ENCODE measurements around the gene PECR. TPM values are rescaled to one million over a fixed set of nuclear protein-coding genes. Genes with fewer than 3 reads are reported as not detected.

Gene PECR
- total RNA-seq, 1 donor from 2014 or later, result 21.2 TPM

DNA sequence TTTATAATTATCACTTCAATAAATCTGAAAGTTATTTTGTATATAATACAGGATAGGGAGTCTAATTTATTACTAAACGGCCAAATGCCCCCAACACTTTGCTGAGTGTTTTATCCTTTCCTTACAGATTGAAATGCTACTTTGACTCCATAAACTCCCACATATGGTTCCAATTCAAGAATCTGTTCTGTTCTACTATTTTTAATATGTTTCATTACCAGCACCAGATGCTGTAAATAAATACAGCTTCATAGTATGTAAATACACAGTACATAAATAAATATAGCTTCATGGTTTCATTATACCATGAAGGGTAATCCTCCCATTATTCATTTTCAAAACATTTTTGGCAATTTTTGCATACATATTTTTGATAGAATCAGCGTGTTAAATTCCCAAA, 34.2 kb downstream of the PECR start:
- no peak overlapping the region for H3K4me3 ChIP-seq
- H3K36me3 ChIP-seq, result peaks cover 2% of the 10 kb centered on the region
- no peaks in the 10 kb centered on the region for H3F3A ChIP-seq (ENCODE audit: low read depth)
- H3K4me1 Mint-ChIP-seq, result no peaks in the 10 kb centered on the region
- H3K9me3 ChIP-seq (ENCODE audit: low read depth), result no peaks in the 10 kb centered on the region
- no peaks in the 10 kb centered on the region for H3K27me3 Mint-ChIP-seq (ENCODE audit: insufficient read depth, low read depth)
- H3K9ac ChIP-seq, result no peak overlapping the region
- H3K79me2 ChIP-seq (ENCODE audit: low read depth), result no peaks in the 10 kb centered on the region
- peaks cover 12% of the 10 kb centered on the region for H3K36me3 Mint-ChIP-seq
- no peak overlapping the region for H2AFZ ChIP-seq (replicated peaks)
- H3K4me1 ChIP-seq, result no peaks in the 10 kb centered on the region
- H3K27ac Mint-ChIP-seq, result no peak overlapping the region
- no peaks in the 10 kb centered on the region for H3K9me3 Mint-ChIP-seq
- H3K27me3 ChIP-seq, result no peaks in the 10 kb centered on the region
- TF ChIP-seq EZH2phosphoT487 (IDR thresholded peaks at IDR 0.05), result no peak
- TF ChIP-seq, protein P1, sequence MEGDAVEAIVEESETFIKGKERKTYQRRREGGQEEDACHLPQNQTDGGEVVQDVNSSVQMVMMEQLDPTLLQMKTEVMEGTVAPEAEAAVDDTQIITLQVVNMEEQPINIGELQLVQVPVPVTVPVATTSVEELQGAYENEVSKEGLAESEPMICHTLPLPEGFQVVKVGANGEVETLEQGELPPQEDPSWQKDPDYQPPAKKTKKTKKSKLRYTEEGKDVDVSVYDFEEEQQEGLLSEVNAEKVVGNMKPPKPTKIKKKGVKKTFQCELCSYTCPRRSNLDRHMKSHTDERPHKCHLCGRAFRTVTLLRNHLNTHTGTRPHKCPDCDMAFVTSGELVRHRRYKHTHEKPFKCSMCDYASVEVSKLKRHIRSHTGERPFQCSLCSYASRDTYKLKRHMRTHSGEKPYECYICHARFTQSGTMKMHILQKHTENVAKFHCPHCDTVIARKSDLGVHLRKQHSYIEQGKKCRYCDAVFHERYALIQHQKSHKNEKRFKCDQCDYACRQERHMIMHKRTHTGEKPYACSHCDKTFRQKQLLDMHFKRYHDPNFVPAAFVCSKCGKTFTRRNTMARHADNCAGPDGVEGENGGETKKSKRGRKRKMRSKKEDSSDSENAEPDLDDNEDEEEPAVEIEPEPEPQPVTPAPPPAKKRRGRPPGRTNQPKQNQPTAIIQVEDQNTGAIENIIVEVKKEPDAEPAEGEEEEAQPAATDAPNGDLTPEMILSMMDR (IDR thresholded peaks at IDR 0.05), result no peak
- no peak for TF ChIP-seq EZH2 (IDR thresholded peaks at IDR 0.05)
- no peak for DNase-seq (ENCODE audit: low spot score)
- no peaks in the 10 kb centered on the region for H4K20me1 ChIP-seq (ENCODE audit: low read depth)
- no peak overlapping the region for H3K4me2 ChIP-seq
- no peak overlapping the region for H3K27ac ChIP-seq
- H3K4me3 Mint-ChIP-seq, result no peak overlapping the region

DNA sequence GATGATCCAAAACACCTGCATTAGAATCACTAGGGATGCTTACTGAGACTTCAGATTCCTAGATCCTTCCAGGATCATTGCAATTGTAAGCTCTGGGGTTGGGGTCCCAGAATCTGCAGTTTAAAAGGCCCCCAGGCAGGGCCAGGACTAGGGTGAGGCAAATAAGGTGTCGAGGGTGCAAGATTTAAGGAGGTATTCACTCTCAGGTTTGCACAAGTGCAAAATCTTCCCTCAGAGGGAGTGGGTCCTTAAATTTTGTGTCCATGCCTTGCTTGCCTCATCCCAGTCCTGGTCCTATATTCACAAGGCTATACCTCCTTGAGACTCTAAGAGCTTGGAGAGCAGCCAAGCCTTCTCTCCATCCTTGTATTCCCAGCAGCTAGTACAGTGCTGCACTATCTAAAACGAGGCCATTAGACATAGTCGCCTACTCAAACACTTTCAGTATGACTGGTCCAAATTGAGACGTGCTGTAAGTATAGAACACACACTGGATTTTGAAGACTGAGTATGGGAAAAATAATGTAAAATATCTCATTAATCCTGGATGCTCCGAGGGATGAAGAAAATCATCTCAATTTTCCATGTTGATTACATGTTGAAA, 36.6 kb downstream of the PECR start:
- no peaks in the 10 kb centered on the region for H3K9me3 Mint-ChIP-seq
- H3K79me2 ChIP-seq (ENCODE audit: low read depth), result no peaks in the 10 kb centered on the region
- peaks cover 8% of the 10 kb centered on the region for H3K36me3 Mint-ChIP-seq
- no peak overlapping the region for H2AFZ ChIP-seq (replicated peaks)
- H3K4me2 ChIP-seq, result no peak overlapping the region
- no peak for TF ChIP-seq EZH2 (IDR thresholded peaks at IDR 0.05)
- no peak for TF ChIP-seq EZH2phosphoT487 (IDR thresholded peaks at IDR 0.05)
- no peaks in the 10 kb centered on the region for H3K4me1 Mint-ChIP-seq
- no peaks in the 10 kb centered on the region for H3K27me3 Mint-ChIP-seq (ENCODE audit: insufficient read depth, low read depth)
- H3K36me3 ChIP-seq, result peaks cover 2% of the 10 kb centered on the region
- no peak overlapping the region for H3K27ac Mint-ChIP-seq
- H3F3A ChIP-seq (ENCODE audit: low read depth), result no peaks in the 10 kb centered on the region
- H4K20me1 ChIP-seq (ENCODE audit: low read depth), result no peaks in the 10 kb centered on the region
- H3K4me1 ChIP-seq, result no peaks in the 10 kb centered on the region
- no peak overlapping the region for H3K4me3 Mint-ChIP-seq
- no peak overlapping the region for H3K4me3 ChIP-seq
- H3K27ac ChIP-seq, result no peak overlapping the region
- DNase-seq (ENCODE audit: low spot score), result no peak
- H3K27me3 ChIP-seq, result no peaks in the 10 kb centered on the region
- H3K9me3 ChIP-seq (ENCODE audit: low read depth), result no peaks in the 10 kb centered on the region
- no peak overlapping the region for H3K9ac ChIP-seq

DNA sequence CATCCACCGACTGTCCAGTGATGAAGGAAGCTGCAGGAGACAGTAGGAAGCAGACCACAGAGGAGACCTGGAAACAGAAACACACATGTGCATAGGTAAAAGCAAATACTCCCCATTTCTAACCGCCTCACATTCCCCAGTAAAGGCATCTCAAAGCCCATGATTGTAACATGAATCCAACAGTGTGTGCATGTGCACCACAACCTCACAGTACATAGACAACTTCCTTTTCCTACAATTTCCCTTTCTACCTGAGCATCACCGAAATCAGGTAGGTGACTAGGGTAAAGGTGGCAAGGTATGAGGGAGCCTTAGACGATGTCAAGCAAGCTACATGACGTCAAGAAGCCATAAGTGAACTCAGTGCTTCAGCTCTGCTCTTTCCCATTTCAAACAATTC, 37.7 kb downstream of the PECR start:
- H3K27ac Mint-ChIP-seq, result no peak overlapping the region
- no peak overlapping the region for H2AFZ ChIP-seq (replicated peaks)
- H3K4me1 Mint-ChIP-seq, result no peaks in the 10 kb centered on the region
- no peaks in the 10 kb centered on the region for H3F3A ChIP-seq (ENCODE audit: low read depth)
- H3K4me2 ChIP-seq, result no peak overlapping the region
- no peaks in the 10 kb centered on the region for H3K4me1 ChIP-seq
- H3K27me3 Mint-ChIP-seq (ENCODE audit: insufficient read depth, low read depth), result no peaks in the 10 kb centered on the region
- H3K9ac ChIP-seq, result no peak overlapping the region
- H3K4me3 Mint-ChIP-seq, result no peak overlapping the region
- H3K79me2 ChIP-seq (ENCODE audit: low read depth), result no peaks in the 10 kb centered on the region
- no peak overlapping the region for H3K4me3 ChIP-seq
- H3K36me3 ChIP-seq, result peaks cover 2% of the 10 kb centered on the region
- TF ChIP-seq EZH2phosphoT487 (IDR thresholded peaks at IDR 0.05), result no peak
- TF ChIP-seq EZH2 (IDR thresholded peaks at IDR 0.05), result no peak
- TF ChIP-seq, protein P1 (IDR thresholded peaks at IDR 0.05), result no peak
- H4K20me1 ChIP-seq (ENCODE audit: low read depth), result no peaks in the 10 kb centered on the region
- H3K27me3 ChIP-seq, result no peaks in the 10 kb centered on the region
- no peak for DNase-seq (ENCODE audit: low spot score)
- H3K27ac ChIP-seq, result no peak overlapping the region
- H3K9me3 Mint-ChIP-seq, result no peaks in the 10 kb centered on the region
- H3K9me3 ChIP-seq (ENCODE audit: low read depth), result no peaks in the 10 kb centered on the region
- H3K36me3 Mint-ChIP-seq, result peaks cover 8% of the 10 kb centered on the region

DNA sequence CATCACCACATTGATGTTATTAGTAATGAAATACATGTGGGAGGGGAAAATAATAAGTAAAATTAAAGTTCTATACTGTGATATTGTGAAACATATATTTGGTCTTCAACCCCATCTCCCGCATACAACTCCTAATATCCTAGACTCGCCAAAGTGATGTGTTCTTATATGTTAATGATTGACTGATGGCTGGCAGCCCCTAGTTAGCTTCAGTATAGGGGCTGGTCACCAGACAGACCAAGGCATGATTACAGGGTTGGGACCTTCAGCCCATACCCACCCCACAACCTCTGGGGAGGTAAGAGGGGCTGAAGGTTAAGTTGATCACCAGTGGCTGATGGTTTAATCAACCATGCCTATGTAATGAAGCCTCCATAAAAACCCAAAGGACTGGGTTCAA, 40.2 kb downstream of the PECR start:
- H3K9me3 Mint-ChIP-seq, result no peaks in the 10 kb centered on the region
- H3K9ac ChIP-seq, result no peak overlapping the region
- peaks cover 8% of the 10 kb centered on the region for H3K36me3 Mint-ChIP-seq
- H3K36me3 ChIP-seq, result no peaks in the 10 kb centered on the region
- no peaks in the 10 kb centered on the region for H3K27me3 Mint-ChIP-seq (ENCODE audit: insufficient read depth, low read depth)
- TF ChIP-seq, protein P1 (IDR thresholded peaks at IDR 0.05), result no peak
- TF ChIP-seq EZH2phosphoT487 (IDR thresholded peaks at IDR 0.05), result no peak
- TF ChIP-seq EZH2 (IDR thresholded peaks at IDR 0.05), result no peak
- no peaks in the 10 kb centered on the region for H4K20me1 ChIP-seq (ENCODE audit: low read depth)
- H3K27ac Mint-ChIP-seq, result no peak overlapping the region
- no peak overlapping the region for H2AFZ ChIP-seq (replicated peaks)
- no peaks in the 10 kb centered on the region for H3K4me1 Mint-ChIP-seq
- H3K79me2 ChIP-seq (ENCODE audit: low read depth), result no peaks in the 10 kb centered on the region
- H3K4me3 ChIP-seq, result no peak overlapping the region
- no peaks in the 10 kb centered on the region for H3K9me3 ChIP-seq (ENCODE audit: low read depth)
- no peak overlapping the region for H3K27ac ChIP-seq
- H3K27me3 ChIP-seq, result no peaks in the 10 kb centered on the region
- H3K4me2 ChIP-seq, result no peak overlapping the region
- no peaks in the 10 kb centered on the region for H3K4me1 ChIP-seq
- H3F3A ChIP-seq (ENCODE audit: low read depth), result no peaks in the 10 kb centered on the region
- no peak overlapping the region for H3K4me3 Mint-ChIP-seq
- no peak for DNase-seq (ENCODE audit: low spot score)

Data from neural progenitor cell (in vitro differentiated cells).